ENCODE results near the gene CMTM8.

The CMTM8 gene

GRCh38 chr3:32257641-32258438 is 19.4 kb downstream of the CMTM8 start:
- H3K18ac ChIP-seq (ENCODE audit: low read depth in 1 of 2, low read length in 2 of 2), result no peak overlapping the region
- no peak overlapping the region for H4K91ac ChIP-seq (ENCODE audit: low read length)
- 18% methylated on average over 3 of the region's 6 CpGs for WGBS
- H3K79me1 ChIP-seq (replicated peaks; ENCODE audit: low read length, poor library complexity, severe bottlenecking), result peaks cover 10% of the 10 kb centered on the region
- H2BK5ac ChIP-seq (ENCODE audit: low read depth, low read length, poor library complexity, severe bottlenecking), result no peak overlapping the region
- peaks cover 3% of the 10 kb centered on the region for H3K9me3 ChIP-seq (ENCODE audit: control insufficient read depth, low read length)
- H3K27me3 ChIP-seq (ENCODE audit: control insufficient read depth in 1 of 2, insufficient read depth in 1 of 2, low read length in 2 of 2), result peaks cover 0 to 4% of the 10 kb centered on the region in 2 experiments
- H3K9ac ChIP-seq (ENCODE audit: low read length), result no peak overlapping the region
- H3K27ac ChIP-seq (ENCODE audit: low read length, poor library complexity, severe bottlenecking), result no peak overlapping the region
- no peak overlapping the region for H3K23ac ChIP-seq (ENCODE audit: low read length in 2 of 2)
- no peak overlapping the region for H2BK120ac ChIP-seq (ENCODE audit: low read depth, low read length)
- H3K36me3 ChIP-seq (ENCODE audit: control insufficient read depth in 1 of 2, insufficient read depth in 2 of 2, low read depth in 1 of 2, low read length in 2 of 2), result no peaks in the 10 kb centered on the region
- no peak overlapping the region for H4K8ac ChIP-seq (ENCODE audit: low read length)
- no peak overlapping the region for H3K4me3 ChIP-seq (ENCODE audit: insufficient read depth in 1 of 2, low read depth in 1 of 2, low read length in 2 of 2)
- no peak overlapping the region for H3K4me2 ChIP-seq (ENCODE audit: low read length, poor library complexity, severe bottlenecking)
- no peak overlapping the region for H2BK12ac ChIP-seq (ENCODE audit: low read length in 2 of 2)
- H2AFZ ChIP-seq (ENCODE audit: low read depth, low read length), result no peak overlapping the region
- no peak for DNase-seq
- no peak overlapping the region for H2AK5ac ChIP-seq (ENCODE audit: low read length, severe bottlenecking)
- no peak overlapping the region for H2BK15ac ChIP-seq (ENCODE audit: low read depth, poor library complexity, severe bottlenecking)
- no peak overlapping the region for H3K4ac ChIP-seq (ENCODE audit: low read depth in 1 of 2, low read length in 2 of 2)
- no peaks in the 10 kb centered on the region for H3K4me1 ChIP-seq (ENCODE audit: control insufficient read depth, insufficient read depth, low read depth, low read length)
- H3K14ac ChIP-seq (ENCODE audit: low read length in 2 of 2), result no peak overlapping the region

GRCh38 chr3:32258869-32259268 is 20.4 kb downstream of the CMTM8 start:
- H2BK12ac ChIP-seq (ENCODE audit: low read length in 2 of 2), result no peak overlapping the region
- H2BK5ac ChIP-seq (ENCODE audit: low read depth, low read length, poor library complexity, severe bottlenecking), result no peak overlapping the region
- no peak overlapping the region for H3K27ac ChIP-seq (ENCODE audit: low read length, poor library complexity, severe bottlenecking)
- H3K18ac ChIP-seq (ENCODE audit: low read depth in 1 of 2, low read length in 2 of 2), result no peak overlapping the region
- peaks cover 8% of the 10 kb centered on the region for H3K79me1 ChIP-seq (replicated peaks; ENCODE audit: low read length, poor library complexity, severe bottlenecking)
- peak overlapping the region in 1 of 2 experiments; percentile 30 for H3K4me3 ChIP-seq (ENCODE audit: insufficient read depth in 1 of 2, low read depth in 1 of 2, low read length in 2 of 2)
- no peak overlapping the region for H2AK5ac ChIP-seq (ENCODE audit: low read length, severe bottlenecking)
- no peak overlapping the region for H3K9ac ChIP-seq (ENCODE audit: low read length)
- H3K4me2 ChIP-seq (ENCODE audit: low read length, poor library complexity, severe bottlenecking), result no peak overlapping the region
- H3K14ac ChIP-seq (ENCODE audit: low read length in 2 of 2), result no peak overlapping the region
- H2BK120ac ChIP-seq (ENCODE audit: low read depth, low read length), result no peak overlapping the region
- no peaks in the 10 kb centered on the region for H3K36me3 ChIP-seq (ENCODE audit: control insufficient read depth in 1 of 2, insufficient read depth in 2 of 2, low read depth in 1 of 2, low read length in 2 of 2)
- no peak for DNase-seq
- H3K9me3 ChIP-seq (ENCODE audit: control insufficient read depth, low read length), result peaks cover 3% of the 10 kb centered on the region
- H3K4ac ChIP-seq (ENCODE audit: low read depth in 1 of 2, low read length in 2 of 2), result no peak overlapping the region
- H3K23ac ChIP-seq (ENCODE audit: low read length in 2 of 2), result peak overlapping the region in 1 of 2 experiments; percentile 42
- no peak overlapping the region for H4K8ac ChIP-seq (ENCODE audit: low read length)
- H4K91ac ChIP-seq (ENCODE audit: low read length), result peak overlapping the region; percentile 34
- H2AFZ ChIP-seq (ENCODE audit: low read depth, low read length), result no peak overlapping the region
- no peak overlapping the region for H2BK15ac ChIP-seq (ENCODE audit: low read depth, poor library complexity, severe bottlenecking)
- WGBS, result 91% methylated on average over 17 of the region's 17 CpGs
- peaks cover 0 to 4% of the 10 kb centered on the region in 2 experiments for H3K27me3 ChIP-seq (ENCODE audit: control insufficient read depth in 1 of 2, insufficient read depth in 1 of 2, low read length in 2 of 2)
- no peaks in the 10 kb centered on the region for H3K4me1 ChIP-seq (ENCODE audit: control insufficient read depth, insufficient read depth, low read depth, low read length)

DNA sequence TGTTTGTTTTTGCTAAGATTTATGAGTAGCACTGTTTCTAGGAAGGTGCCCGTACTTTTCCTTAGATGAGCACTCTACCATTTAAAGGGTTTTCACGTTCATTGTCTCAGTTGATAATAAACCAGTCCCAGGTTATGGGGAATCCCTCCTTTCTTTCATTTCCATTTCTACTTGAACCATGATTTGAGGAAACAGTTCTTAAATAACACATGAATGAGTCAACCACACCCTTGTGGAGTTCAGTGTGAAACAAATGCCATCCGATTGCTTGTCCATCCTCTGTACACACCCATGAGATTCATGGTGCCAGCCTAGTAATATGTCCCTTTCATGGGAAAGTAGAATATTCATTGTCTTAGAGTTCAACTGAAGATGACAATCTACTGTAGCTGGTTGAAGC is 23.1 kb downstream of the CMTM8 start:
- H3K4me2 ChIP-seq (ENCODE audit: low read length, poor library complexity, severe bottlenecking), result no peak overlapping the region
- peaks cover 8% of the 10 kb centered on the region for H3K79me1 ChIP-seq (replicated peaks; ENCODE audit: low read length, poor library complexity, severe bottlenecking)
- no peak overlapping the region for H3K18ac ChIP-seq (ENCODE audit: low read depth in 1 of 2, low read length in 2 of 2)
- no peak overlapping the region for H3K23ac ChIP-seq (ENCODE audit: low read length in 2 of 2)
- no peak overlapping the region for H3K9ac ChIP-seq (ENCODE audit: low read length)
- H3K9me3 ChIP-seq (ENCODE audit: control insufficient read depth, low read length), result no peaks in the 10 kb centered on the region
- H2BK15ac ChIP-seq (ENCODE audit: low read depth, poor library complexity, severe bottlenecking), result no peak overlapping the region
- H3K14ac ChIP-seq (ENCODE audit: low read length in 2 of 2), result no peak overlapping the region
- 49% methylated on average over 3 of the region's 3 CpGs for WGBS
- H4K91ac ChIP-seq (ENCODE audit: low read length), result no peak overlapping the region
- H2BK5ac ChIP-seq (ENCODE audit: low read depth, low read length, poor library complexity, severe bottlenecking), result no peak overlapping the region
- H3K4ac ChIP-seq (ENCODE audit: low read depth in 1 of 2, low read length in 2 of 2), result no peak overlapping the region
- no peak overlapping the region for H2BK12ac ChIP-seq (ENCODE audit: low read length in 2 of 2)
- no peak overlapping the region for H2AFZ ChIP-seq (ENCODE audit: low read depth, low read length)
- no peak overlapping the region for H3K27ac ChIP-seq (ENCODE audit: low read length, poor library complexity, severe bottlenecking)
- no peaks in the 10 kb centered on the region for H3K4me1 ChIP-seq (ENCODE audit: control insufficient read depth, insufficient read depth, low read depth, low read length)
- no peak overlapping the region for H4K8ac ChIP-seq (ENCODE audit: low read length)
- no peak overlapping the region for H2AK5ac ChIP-seq (ENCODE audit: low read length, severe bottlenecking)
- peaks cover 0 to 4% of the 10 kb centered on the region in 2 experiments for H3K27me3 ChIP-seq (ENCODE audit: control insufficient read depth in 1 of 2, insufficient read depth in 1 of 2, low read length in 2 of 2)
- H3K36me3 ChIP-seq (ENCODE audit: control insufficient read depth in 1 of 2, insufficient read depth in 2 of 2, low read depth in 1 of 2, low read length in 2 of 2), result no peaks in the 10 kb centered on the region
- no peak for DNase-seq
- H3K4me3 ChIP-seq (ENCODE audit: insufficient read depth in 1 of 2, low read depth in 1 of 2, low read length in 2 of 2), result no peak overlapping the region
- H2BK120ac ChIP-seq (ENCODE audit: low read depth, low read length), result no peak overlapping the region

DNA sequence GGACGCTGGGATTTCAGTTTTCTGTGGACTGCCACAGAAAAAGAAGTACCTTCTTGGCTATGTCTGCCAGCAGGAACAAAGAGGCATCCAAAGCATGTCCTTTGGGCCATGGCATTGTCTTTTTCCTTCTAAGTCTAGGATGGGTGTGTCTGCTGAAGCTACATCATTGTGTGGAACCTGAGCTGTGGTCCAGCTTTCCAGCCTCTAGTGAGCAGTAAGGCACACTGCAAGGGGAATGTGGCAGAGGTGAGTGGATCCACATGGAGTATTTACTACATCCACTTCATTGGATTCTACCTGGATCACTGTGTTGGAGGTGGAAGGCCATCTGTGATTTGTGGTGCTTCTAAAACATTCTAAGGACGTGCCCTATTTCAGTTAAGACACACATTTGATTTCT is 23.7 kb downstream of the CMTM8 start:
- no peak overlapping the region for H2BK12ac ChIP-seq (ENCODE audit: low read length in 2 of 2)
- peaks cover 0 to 4% of the 10 kb centered on the region in 2 experiments for H3K27me3 ChIP-seq (ENCODE audit: control insufficient read depth in 1 of 2, insufficient read depth in 1 of 2, low read length in 2 of 2)
- no peak overlapping the region for H2AFZ ChIP-seq (ENCODE audit: low read depth, low read length)
- H3K18ac ChIP-seq (ENCODE audit: low read depth in 1 of 2, low read length in 2 of 2), result no peak overlapping the region
- H3K23ac ChIP-seq (ENCODE audit: low read length in 2 of 2), result no peak overlapping the region
- no peaks in the 10 kb centered on the region for H3K4me1 ChIP-seq (ENCODE audit: control insufficient read depth, insufficient read depth, low read depth, low read length)
- no peak overlapping the region for H3K9ac ChIP-seq (ENCODE audit: low read length)
- no peak overlapping the region for H2AK5ac ChIP-seq (ENCODE audit: low read length, severe bottlenecking)
- H2BK120ac ChIP-seq (ENCODE audit: low read depth, low read length), result no peak overlapping the region
- H2BK5ac ChIP-seq (ENCODE audit: low read depth, low read length, poor library complexity, severe bottlenecking), result no peak overlapping the region
- no peak overlapping the region for H4K8ac ChIP-seq (ENCODE audit: low read length)
- H3K79me1 ChIP-seq (replicated peaks; ENCODE audit: low read length, poor library complexity, severe bottlenecking), result peaks cover 8% of the 10 kb centered on the region
- no peak overlapping the region for H3K4me3 ChIP-seq (ENCODE audit: insufficient read depth in 1 of 2, low read depth in 1 of 2, low read length in 2 of 2)
- H3K14ac ChIP-seq (ENCODE audit: low read length in 2 of 2), result no peak overlapping the region
- H3K9me3 ChIP-seq (ENCODE audit: control insufficient read depth, low read length), result no peaks in the 10 kb centered on the region
- no peaks in the 10 kb centered on the region for H3K36me3 ChIP-seq (ENCODE audit: control insufficient read depth in 1 of 2, insufficient read depth in 2 of 2, low read depth in 1 of 2, low read length in 2 of 2)
- 86% methylated on average over 1 of the region's 2 CpGs for WGBS
- no peak overlapping the region for H4K91ac ChIP-seq (ENCODE audit: low read length)
- no peak overlapping the region for H3K4ac ChIP-seq (ENCODE audit: low read depth in 1 of 2, low read length in 2 of 2)
- H3K4me2 ChIP-seq (ENCODE audit: low read length, poor library complexity, severe bottlenecking), result no peak overlapping the region
- no peak overlapping the region for H3K27ac ChIP-seq (ENCODE audit: low read length, poor library complexity, severe bottlenecking)
- DNase-seq, result no peak
- H2BK15ac ChIP-seq (ENCODE audit: low read depth, poor library complexity, severe bottlenecking), result no peak overlapping the region
